ENCODE data around the gene FICD.

DNA sequence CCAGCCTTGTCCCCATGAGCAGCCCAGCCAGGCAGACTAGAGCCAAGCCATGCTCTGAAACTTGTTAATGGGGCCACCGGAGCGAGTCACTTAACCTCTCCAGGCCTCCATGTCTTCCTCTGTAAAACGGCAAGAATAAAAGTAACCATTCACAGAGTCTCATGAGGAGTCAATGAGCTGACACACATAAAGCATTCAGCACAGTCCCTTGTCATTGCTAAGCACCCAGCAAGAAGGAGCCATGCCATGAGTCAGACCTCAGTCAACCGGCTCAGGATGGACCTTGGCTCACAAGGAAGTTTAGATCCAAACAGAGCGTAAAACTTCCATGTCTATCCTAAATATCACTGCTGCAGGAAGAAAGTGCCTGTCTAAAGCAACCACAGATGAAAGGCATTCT, 10.6 kb downstream of the FICD start:
- no peak for TF ChIP-seq BORCS8-MEF2B (CRISPR knock-in tag; IDR thresholded peaks at IDR 0.05)
- no peak for TF ChIP-seq ZSCAN30 (CRISPR knock-in tag; IDR thresholded peaks at IDR 0.05)
- no peak for TF ChIP-seq SRY (CRISPR knock-in tag; IDR thresholded peaks at IDR 0.05)
- TF ChIP-seq ARNTL (CRISPR knock-in tag; IDR thresholded peaks at IDR 0.05), result no peak
- TF ChIP-seq ATF3 (CRISPR knock-in tag; IDR thresholded peaks at IDR 0.05), result no peak
- TF ChIP-seq, protein P1, sequence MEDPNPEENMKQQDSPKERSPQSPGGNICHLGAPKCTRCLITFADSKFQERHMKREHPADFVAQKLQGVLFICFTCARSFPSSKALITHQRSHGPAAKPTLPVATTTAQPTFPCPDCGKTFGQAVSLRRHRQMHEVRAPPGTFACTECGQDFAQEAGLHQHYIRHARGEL (CRISPR knock-in tag; IDR thresholded peaks at IDR 0.05), result no peak
- no peak for TF ChIP-seq PREB (CRISPR knock-in tag; IDR thresholded peaks at IDR 0.05)
- TF ChIP-seq ZNF841 (CRISPR knock-in tag; IDR thresholded peaks at IDR 0.05; ENCODE audit: borderline replicate concordance), result no peak
- no peak for TF ChIP-seq JUND (CRISPR knock-in tag; IDR thresholded peaks at IDR 0.05)
- no peak for TF ChIP-seq ZNF224 (CRISPR knock-in tag; IDR thresholded peaks at IDR 0.05)

Data from HepG2 (cell line).